ENCODE measurements around the gene BOD1L1. TPM values are rescaled to one million over a fixed set of nuclear protein-coding genes. Genes with fewer than 3 reads are reported as not detected.
A peak's percentile ranks its signal among the peaks of the same experiment; 100 is the strongest.

Gene BOD1L1
- total RNA-seq, 1 experiment from 2014 or later, result 22.0 TPM

- no peak overlapping the region for H3K27ac ChIP-seq (ENCODE audit: low read length)
- ATAC-seq (no peak), DNase-seq (no peak)
- no peak overlapping the region for H3K9ac ChIP-seq (ENCODE audit: low read length)
- H2AFZ ChIP-seq (ENCODE audit: low read length), result no peak overlapping the region
- no peak overlapping the region for H3K4me2 ChIP-seq (ENCODE audit: low read length)
- BruUV-seq (replicated peaks), result no TSS peak
- H3K27me3 ChIP-seq (ENCODE audit: low read length), result peaks cover 68% of the 10 kb centered on the region
- H4K20me1 ChIP-seq (ENCODE audit: low read length), result no peaks in the 10 kb centered on the region
- no peaks in the 10 kb centered on the region for H3F3A ChIP-seq (ENCODE audit: low read length, unreplicated experiment)
- H3K79me2 ChIP-seq (ENCODE audit: low read length), result no peaks in the 10 kb centered on the region
- TF ChIP-seq EZH2phosphoT487 (IDR thresholded peaks at IDR 0.05; ENCODE audit: borderline replicate concordance, low read length) (no peak), EZH2 (IDR thresholded peaks at IDR 0.05; ENCODE audit: low read length, unreplicated experiment) (no peak)
- TF ChIP-seq, protein P1, sequence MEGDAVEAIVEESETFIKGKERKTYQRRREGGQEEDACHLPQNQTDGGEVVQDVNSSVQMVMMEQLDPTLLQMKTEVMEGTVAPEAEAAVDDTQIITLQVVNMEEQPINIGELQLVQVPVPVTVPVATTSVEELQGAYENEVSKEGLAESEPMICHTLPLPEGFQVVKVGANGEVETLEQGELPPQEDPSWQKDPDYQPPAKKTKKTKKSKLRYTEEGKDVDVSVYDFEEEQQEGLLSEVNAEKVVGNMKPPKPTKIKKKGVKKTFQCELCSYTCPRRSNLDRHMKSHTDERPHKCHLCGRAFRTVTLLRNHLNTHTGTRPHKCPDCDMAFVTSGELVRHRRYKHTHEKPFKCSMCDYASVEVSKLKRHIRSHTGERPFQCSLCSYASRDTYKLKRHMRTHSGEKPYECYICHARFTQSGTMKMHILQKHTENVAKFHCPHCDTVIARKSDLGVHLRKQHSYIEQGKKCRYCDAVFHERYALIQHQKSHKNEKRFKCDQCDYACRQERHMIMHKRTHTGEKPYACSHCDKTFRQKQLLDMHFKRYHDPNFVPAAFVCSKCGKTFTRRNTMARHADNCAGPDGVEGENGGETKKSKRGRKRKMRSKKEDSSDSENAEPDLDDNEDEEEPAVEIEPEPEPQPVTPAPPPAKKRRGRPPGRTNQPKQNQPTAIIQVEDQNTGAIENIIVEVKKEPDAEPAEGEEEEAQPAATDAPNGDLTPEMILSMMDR (conservative IDR thresholded peaks at IDR 0.05; ENCODE audit: low read depth, low read length), result no peak
- no peaks in the 10 kb centered on the region for H3K36me3 ChIP-seq (ENCODE audit: low read depth, low read length)
- H3K9me3 ChIP-seq (ENCODE audit: low read length), result no peaks in the 10 kb centered on the region
- intact Hi-C loops (cut with micrococcal nuclease), result no loop called here
- ChIA-PET CTCF (no interaction called here), POLR2A (ENCODE audit: unreplicated experiment) (no interaction called here)
- no peaks in the 10 kb centered on the region for H3K4me1 ChIP-seq (ENCODE audit: insufficient read depth, low read length)
- H3K4me3 ChIP-seq (ENCODE audit: low read length), result no peak overlapping the region
- no peaks in the 10 kb centered on the region for H3K9me2 ChIP-seq (replicated peaks; ENCODE audit: low read length)
Measured at GRCh38 chr4:13537011-13537831, 90.3 kb downstream of the BOD1L1 start.

- no peak overlapping the region for H3K27ac ChIP-seq (ENCODE audit: low read length)
- ChIA-PET POLR2A (ENCODE audit: unreplicated experiment) (no interaction called here), CTCF (no interaction called here)
- H3K27me3 ChIP-seq (ENCODE audit: low read length), result peaks cover 68% of the 10 kb centered on the region
- no peak for ATAC-seq
- H3F3A ChIP-seq (ENCODE audit: low read length, unreplicated experiment), result no peaks in the 10 kb centered on the region
- H2AFZ ChIP-seq (ENCODE audit: low read length), result no peak overlapping the region
- H3K9ac ChIP-seq (ENCODE audit: low read length), result no peak overlapping the region
- intact Hi-C loops (cut with micrococcal nuclease), result no loop called here
- H3K4me2 ChIP-seq (ENCODE audit: low read length), result no peak overlapping the region
- H3K36me3 ChIP-seq (ENCODE audit: low read depth, low read length), result no peaks in the 10 kb centered on the region
- no peak overlapping the region for H3K4me3 ChIP-seq (ENCODE audit: low read length)
- no peak for DNase-seq
- BruUV-seq (replicated peaks), result no TSS peak
- H4K20me1 ChIP-seq (ENCODE audit: low read length), result no peaks in the 10 kb centered on the region
- no peaks in the 10 kb centered on the region for H3K4me1 ChIP-seq (ENCODE audit: insufficient read depth, low read length)
- no peak for TF ChIP-seq EZH2phosphoT487 (IDR thresholded peaks at IDR 0.05; ENCODE audit: borderline replicate concordance, low read length)
- TF ChIP-seq EZH2 (IDR thresholded peaks at IDR 0.05; ENCODE audit: low read length, unreplicated experiment), result no peak
- TF ChIP-seq, protein P1 (conservative IDR thresholded peaks at IDR 0.05; ENCODE audit: low read depth, low read length), result no peak
- no peaks in the 10 kb centered on the region for H3K9me2 ChIP-seq (replicated peaks; ENCODE audit: low read length)
- H3K79me2 ChIP-seq (ENCODE audit: low read length), result no peaks in the 10 kb centered on the region
- no peaks in the 10 kb centered on the region for H3K9me3 ChIP-seq (ENCODE audit: low read length)
Measured at GRCh38 chr4:13536607-13537006, 90.9 kb downstream of the BOD1L1 start.

DNA sequence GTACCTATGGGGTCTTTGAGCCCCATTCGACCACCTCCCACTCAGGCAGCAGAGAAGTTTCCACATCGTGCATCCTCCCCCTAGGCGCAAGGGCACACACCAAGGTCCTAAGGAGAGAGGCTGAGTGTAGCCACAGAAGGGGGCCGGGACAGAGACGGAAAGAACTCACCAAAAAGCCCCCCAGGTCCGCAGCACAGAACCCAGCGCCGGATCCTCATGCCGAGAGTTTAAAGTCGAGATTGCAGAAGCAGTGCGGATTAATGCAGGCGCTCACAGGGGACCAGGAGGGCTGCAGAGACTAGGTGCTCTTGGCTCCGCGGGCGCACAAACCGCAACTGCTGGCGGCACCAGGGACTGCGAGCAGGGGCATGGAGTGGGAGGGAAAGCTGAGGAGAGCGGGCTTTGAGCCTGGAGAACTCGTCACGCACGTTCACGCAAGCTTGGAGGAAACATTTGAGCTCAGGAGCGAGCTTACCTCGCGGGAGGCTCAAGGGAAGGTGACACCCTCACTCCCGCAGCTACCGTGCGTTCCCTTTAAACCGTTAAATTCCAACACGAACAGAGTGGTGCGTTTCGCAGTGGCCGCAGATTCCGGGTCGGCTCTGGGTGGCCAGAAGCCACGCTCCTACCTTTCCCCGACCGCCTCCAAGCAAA lies 91.7 kb downstream of the BOD1L1 start:
- TF ChIP-seq EZH2phosphoT487 (IDR thresholded peaks at IDR 0.05; ENCODE audit: borderline replicate concordance, low read length) (no peak; the same call in 1 of the 2 replicates), EZH2 (IDR thresholded peaks at IDR 0.05; ENCODE audit: low read length, unreplicated experiment) (no peak)
- H3K4me1 ChIP-seq (ENCODE audit: insufficient read depth, low read length), result no peaks in the 10 kb centered on the region
- BruUV-seq (replicated peaks), result no TSS peak
- peak overlapping the region; percentile 18; the same call in 1 of the 2 replicates for H3K4me2 ChIP-seq (ENCODE audit: low read length)
- H3K27ac ChIP-seq (ENCODE audit: low read length), result no peak overlapping the region
- no peaks in the 10 kb centered on the region for H3K36me3 ChIP-seq (ENCODE audit: low read depth, low read length)
- peaks cover 63% of the 10 kb centered on the region for H3K27me3 ChIP-seq (ENCODE audit: low read length)
- H3K9me2 ChIP-seq (replicated peaks; ENCODE audit: low read length), result no peaks in the 10 kb centered on the region
- no peaks in the 10 kb centered on the region for H3K9me3 ChIP-seq (ENCODE audit: low read length)
- H3K79me2 ChIP-seq (ENCODE audit: low read length), result no peaks in the 10 kb centered on the region
- ATAC-seq, result no peak; the same call in 1 of the 2 replicates
- H3K9ac ChIP-seq (ENCODE audit: low read length), result no peak overlapping the region
- H3F3A ChIP-seq (ENCODE audit: low read length, unreplicated experiment), result no peaks in the 10 kb centered on the region
- ChIA-PET CTCF (no interaction called here), POLR2A (ENCODE audit: unreplicated experiment) (no interaction called here)
- H2AFZ ChIP-seq (ENCODE audit: low read length), result no peak overlapping the region
- H4K20me1 ChIP-seq (ENCODE audit: low read length), result no peaks in the 10 kb centered on the region
- no peak overlapping the region for H3K4me3 ChIP-seq (ENCODE audit: low read length)
- no peak for DNase-seq
- intact Hi-C loops (cut with micrococcal nuclease), result no loop called here

Data from PC-3 (cell line).